Ascending aorta (tissue), 2 donors: ENCODE measurements around the gene COQ8A. TPM values are rescaled to one million over a fixed set of nuclear protein-coding genes. Genes with fewer than 3 reads are reported as not detected.

ENCODE experiments used
- DNase-seq, 2 donors: peaks; one replicate each; pipeline ENCODE4 v3.0.0-alpha.2; 2019; ENCODE audit warnings: low spot score in 2 of 2
- H3K27ac ChIP-seq, 2 donors: fragments of 200-600 bp; sonication (generic); one replicate each; pipeline ENCODE4 v1.5.1; 2016 to 2017; ENCODE audit warnings: mild to moderate bottlenecking in 1 of 2
- H3K27me3 ChIP-seq: fragments of 200-600 bp; sonication (generic); one replicate; pipeline ENCODE4 v1.5.1; 2017
- H3K36me3 ChIP-seq, 2 donors: fragments of 200-600 bp; sonication (generic); one replicate each; pipeline ENCODE4 v1.5.1; 2016
- H3K4me1 ChIP-seq, 2 donors: fragments of 200-600 bp; sonication (generic); one replicate each; pipeline ENCODE4 v1.5.1; 2016 to 2017; ENCODE audit warnings: mild to moderate bottlenecking in 1 of 2
- H3K4me3 ChIP-seq, 2 donors: fragments of 200-600 bp; sonication (generic); one replicate each; pipeline ENCODE4 v1.5.1; 2016 to 2017; ENCODE audit warnings: mild to moderate bottlenecking in 1 of 2
- H3K9me3 ChIP-seq, 2 donors: fragments of 200-600 bp; sonication (generic); one replicate each; pipeline ENCODE4 v1.5.1; 2016
- CTCF ChIP-seq, 3 experiments: fragments of 200-600 bp in 2 of 3; fragments of 450-650 bp in 1 of 3; sonication (generic) in 2 of 3; IDR thresholded peaks; one replicate each; pipeline ENCODE4 v1.5.1; 2016 to 2019; ENCODE audit warnings: antibody characterized with exemption in 3 of 3, mild to moderate bottlenecking in 1 of 3, moderate library complexity in 1 of 3
- intact Hi-C: fragments of 100-400 bp; cut with DNase I; formaldehyde crosslinking; loops from one replicate; pipeline ENCODE4 v1.15.1; 2023
- total RNA-seq: library from RNA; depleted of rRNA; stranded (reverse); fragments of >200 nt; gene quantifications from one replicate; pipeline ENCODE4 v1.1.0, GENCODE V29; 2016

The COQ8A gene
- total RNA-seq, 1 donor from 2014 or later = 42.4 TPM

GRCh38 chr1:226934483-226935237, 5.4 kb upstream of the COQ8A start:
- H3K4me1 ChIP-seq = peaks cover 4 to 10% of the 10 kb centered on the region in 2 donors
- H3K36me3 ChIP-seq = no peaks in the 10 kb centered on the region
- DNase-seq = no peak
- no peak overlapping the region for H3K4me3 ChIP-seq
- peaks cover 0 to 15% of the 10 kb centered on the region in 2 donors for H3K9me3 ChIP-seq
- TF ChIP-seq CTCF (IDR thresholded peaks at IDR 0.05) = no peak
- H3K27ac ChIP-seq = no peak overlapping the region
- intact Hi-C loops = loop anchor here (5.0 kb wide), 1 partner anchor 608 kb away; no protein-coding TSS in a partner anchor
- H3K27me3 ChIP-seq = no peaks in the 10 kb centered on the region

GRCh38 chr1:226937940-226938725, 2.0 kb upstream of the COQ8A start:
- intact Hi-C loops = loop anchor here (5.0 kb wide), 1 partner anchor 604 kb away; no protein-coding TSS in a partner anchor
- Histone ChIP-seq H3K4me3 (peak overlapping the region in 1 of 2 donors; percentile 91), H3K27ac (peak overlapping the region; percentile 95 to 97), H3K27me3 (no peaks in the 10 kb centered on the region), H3K4me1 (peaks cover 7 to 21% of the 10 kb centered on the region in 2 donors), H3K9me3 (peaks cover 0 to 15% of the 10 kb centered on the region in 2 donors), H3K36me3 (no peaks in the 10 kb centered on the region)
- no peak for DNase-seq
- TF ChIP-seq CTCF (IDR thresholded peaks at IDR 0.05) = no peak

- TF ChIP-seq CTCF (IDR thresholded peaks at IDR 0.05) = no peak
- DNase-seq = no peak
- H3K27ac ChIP-seq = peak overlapping the region; percentile 95 to 97
- peak overlapping the region; percentile 91 to 93 for H3K4me3 ChIP-seq
- no peaks in the 10 kb centered on the region for H3K27me3 ChIP-seq
- H3K36me3 ChIP-seq = no peaks in the 10 kb centered on the region
- intact Hi-C loops = loop anchor here (5.0 kb wide), 1 partner anchor 603 kb away; no protein-coding TSS in a partner anchor
- peaks cover 7 to 21% of the 10 kb centered on the region in 2 donors for H3K4me1 ChIP-seq
- peaks cover 0 to 13% of the 10 kb centered on the region in 2 donors for H3K9me3 ChIP-seq
Observed at GRCh38 chr1:226938903-226939437, 1.1 kb upstream of the COQ8A start.

- H3K27ac ChIP-seq = peak overlapping the region; percentile 95 to 97
- no peak for TF ChIP-seq CTCF (IDR thresholded peaks at IDR 0.05)
- H3K4me3 ChIP-seq = peak overlapping the region; percentile 91 to 93
- H3K27me3 ChIP-seq = no peaks in the 10 kb centered on the region
- H3K9me3 ChIP-seq = peaks cover 0 to 7% of the 10 kb centered on the region in 2 donors
- DNase-seq = peak in 1 of 2 donors; percentile 79
- no peaks in the 10 kb centered on the region for H3K36me3 ChIP-seq
- H3K4me1 ChIP-seq = peaks cover 7 to 21% of the 10 kb centered on the region in 2 donors
- intact Hi-C loops = loop anchor here (1.0 to 10.0 kb wide), 4 partner anchors 35 to 603 kb away; partner anchors contain the start of gene PSEN2
Observed at GRCh38 chr1:226939438-226940028, 561 bp upstream of the COQ8A start.

GRCh38 chr1:226940806-226941067, 643 bp downstream of the COQ8A start:
- peak overlapping the region; percentile 91 to 93 for H3K4me3 ChIP-seq
- DNase-seq = no peak
- intact Hi-C loops = loop anchor here (1.0 to 10.0 kb wide), 3 partner anchors 34 to 384 kb away; partner anchors contain the start of gene PSEN2
- H3K9me3 ChIP-seq = no peaks in the 10 kb centered on the region
- peak overlapping the region in 1 of 2 donors; percentile 54 for H3K27ac ChIP-seq
- H3K4me1 ChIP-seq = peaks cover 7 to 21% of the 10 kb centered on the region in 2 donors
- no peak for TF ChIP-seq CTCF (IDR thresholded peaks at IDR 0.05)
- H3K36me3 ChIP-seq = no peaks in the 10 kb centered on the region
- no peaks in the 10 kb centered on the region for H3K27me3 ChIP-seq
